ENCODE results near the gene ALG5. TPM values are rescaled to one million over a fixed set of nuclear protein-coding genes. Genes with fewer than 3 reads are reported as not detected.

Gene ALG5
- total and polyA plus RNA-seq, 4 donors: 26.6 to 54.2 (median 44.4) TPM

GRCh38 chr13:37037241-37037640 lies 38.1 kb upstream of the ALG5 start:
- Histone ChIP-seq H3K4me3 (no peak overlapping the region), H3K36me3 (ENCODE audit: control insufficient read depth in 4 of 4, insufficient read depth in 4 of 4, low read length in 4 of 4) (peaks cover 14 to 59% (median 47%) of the 10 kb centered on the region in 4 donors), H3K27ac (ENCODE audit: low read depth in 1 of 2, low read length in 1 of 2) (no peak overlapping the region), H3K9ac (ENCODE audit: insufficient read depth in 1 of 2, low read length in 2 of 2) (no peak overlapping the region), H3K4me1 (ENCODE audit: control insufficient read depth in 5 of 5, insufficient read depth in 5 of 5, low read length in 5 of 5) (no peaks in the 10 kb centered on the region), H3K27me3 (ENCODE audit: control insufficient read depth in 3 of 3, insufficient read depth in 3 of 3, low read length in 2 of 3) (no peaks in the 10 kb centered on the region), H3K9me3 (ENCODE audit: control insufficient read depth in 4 of 4, insufficient read depth in 3 of 4, low read length in 3 of 4) (peaks cover 0 to 4% (median 0%) of the 10 kb centered on the region in 4 donors)
- no peak for TF ChIP-seq CTCF (IDR thresholded peaks at IDR 0.05; ENCODE audit: control extremely low read depth, extremely low read depth)
- WGBS, 2 donors: 97 to 99% methylated on average over 3 of the region's 3 CpGs
- DNase-seq (no peak), ATAC-seq (ENCODE audit: insufficient read depth, low FRiP score) (no peak)

- H3K27me3 ChIP-seq (ENCODE audit: control insufficient read depth in 3 of 3, insufficient read depth in 3 of 3, low read length in 2 of 3): no peaks in the 10 kb centered on the region
- no peak overlapping the region for H3K9ac ChIP-seq (ENCODE audit: insufficient read depth in 1 of 2, low read length in 2 of 2)
- no peak overlapping the region for H3K4me3 ChIP-seq
- ATAC-seq (ENCODE audit: insufficient read depth, low FRiP score): no peak
- no peaks in the 10 kb centered on the region for H3K4me1 ChIP-seq (ENCODE audit: control insufficient read depth in 5 of 5, insufficient read depth in 5 of 5, low read length in 5 of 5)
- no peak overlapping the region for H3K27ac ChIP-seq (ENCODE audit: low read depth in 1 of 2, low read length in 1 of 2)
- WGBS, 2 donors: 96 to 98% methylated on average over 4 of the region's 4 CpGs
- H3K9me3 ChIP-seq (ENCODE audit: control insufficient read depth in 4 of 4, insufficient read depth in 3 of 4, low read length in 3 of 4): no peaks in the 10 kb centered on the region
- peaks cover 15 to 64% (median 34%) of the 10 kb centered on the region in 4 donors for H3K36me3 ChIP-seq (ENCODE audit: control insufficient read depth in 4 of 4, insufficient read depth in 4 of 4, low read length in 4 of 4)
- DNase-seq: no peak
- no peak for TF ChIP-seq CTCF (IDR thresholded peaks at IDR 0.05; ENCODE audit: control extremely low read depth, extremely low read depth)
Measured at GRCh38 chr13:37029617-37030016, 30.5 kb upstream of the ALG5 start.

GRCh38 chr13:37027639-37028038 lies 28.5 kb upstream of the ALG5 start:
- ATAC-seq (ENCODE audit: insufficient read depth, low FRiP score): no peak
- no peaks in the 10 kb centered on the region for H3K4me1 ChIP-seq (ENCODE audit: control insufficient read depth in 5 of 5, insufficient read depth in 5 of 5, low read length in 5 of 5)
- no peak overlapping the region for H3K27ac ChIP-seq (ENCODE audit: low read depth in 1 of 2, low read length in 1 of 2)
- no peak for TF ChIP-seq CTCF (IDR thresholded peaks at IDR 0.05; ENCODE audit: control extremely low read depth, extremely low read depth)
- no peaks in the 10 kb centered on the region for H3K27me3 ChIP-seq (ENCODE audit: control insufficient read depth in 3 of 3, insufficient read depth in 3 of 3, low read length in 2 of 3)
- H3K36me3 ChIP-seq (ENCODE audit: control insufficient read depth in 4 of 4, insufficient read depth in 4 of 4, low read length in 4 of 4): peaks cover 17 to 62% (median 23%) of the 10 kb centered on the region in 4 donors
- no peak overlapping the region for H3K4me3 ChIP-seq
- DNase-seq: no peak
- WGBS, 2 donors: 87 to 93% methylated on average over 2 of the region's 2 CpGs
- H3K9ac ChIP-seq (ENCODE audit: insufficient read depth in 1 of 2, low read length in 2 of 2): no peak overlapping the region
- no peaks in the 10 kb centered on the region for H3K9me3 ChIP-seq (ENCODE audit: control insufficient read depth in 4 of 4, insufficient read depth in 3 of 4, low read length in 3 of 4)

- no peak for ATAC-seq (ENCODE audit: insufficient read depth, low FRiP score)
- Histone ChIP-seq H3K27me3 (ENCODE audit: control insufficient read depth in 3 of 3, insufficient read depth in 3 of 3, low read length in 2 of 3) (no peaks in the 10 kb centered on the region), H3K4me1 (ENCODE audit: control insufficient read depth in 5 of 5, insufficient read depth in 5 of 5, low read length in 5 of 5) (no peaks in the 10 kb centered on the region), H3K36me3 (ENCODE audit: control insufficient read depth in 4 of 4, insufficient read depth in 4 of 4, low read length in 4 of 4) (peaks cover 14 to 59% (median 23%) of the 10 kb centered on the region in 4 donors), H3K4me3 (no peak overlapping the region), H3K9ac (ENCODE audit: insufficient read depth in 1 of 2, low read length in 2 of 2) (no peak overlapping the region), H3K27ac (ENCODE audit: low read depth in 1 of 2, low read length in 1 of 2) (no peak overlapping the region), H3K9me3 (ENCODE audit: control insufficient read depth in 4 of 4, insufficient read depth in 3 of 4, low read length in 3 of 4) (no peaks in the 10 kb centered on the region)
- DNase-seq: no peak
- WGBS, 2 donors: 96 to 100% methylated on average over 1 of the region's 1 CpG
- no peak for TF ChIP-seq CTCF (IDR thresholded peaks at IDR 0.05; ENCODE audit: control extremely low read depth, extremely low read depth)
Measured at GRCh38 chr13:37026771-37027170, 27.6 kb upstream of the ALG5 start.

Data from lung (tissue), 12 donors.